CD4-positive, alpha-beta T cell treated with Interleukin-17A for 4 hours (primary cell): ENCODE data around the gene STXBP1.

ENCODE experiments used
- DNase-seq: peaks from one replicate; pipeline ENCODE4 v3.0.0-alpha.2; 2020; ENCODE audit warnings: mixed read lengths

STXBP1 gene

GRCh38 chr9:127694890-127695720 lies 83.0 kb downstream of the STXBP1 start:
- no peak for DNase-seq

GRCh38 chr9:127697575-127697974 lies 85.5 kb downstream of the STXBP1 start:
- DNase-seq: no peak

- no peak for DNase-seq
Measured at GRCh38 chr9:127698386-127698785, 86.3 kb downstream of the STXBP1 start.

- peak; percentile 87 for DNase-seq
Measured at GRCh38 chr9:127698985-127699670, 87.1 kb downstream of the STXBP1 start.

GRCh38 chr9:127700140-127700539 lies 88.1 kb downstream of the STXBP1 start:
- DNase-seq: no peak

- no peak for DNase-seq
Measured at GRCh38 chr9:127700594-127701255, 88.6 kb downstream of the STXBP1 start.

GRCh38 chr9:127703289-127703946 lies 91.3 kb downstream of the STXBP1 start:
- DNase-seq: no peak

GRCh38 chr9:127705577-127706379 lies 93.7 kb downstream of the STXBP1 start:
- no peak for DNase-seq

GRCh38 chr9:127706836-127707241 lies 94.8 kb downstream of the STXBP1 start, which contains the start of gene CFAP157:
Gene CFAP157, plus strand, starts transcription at chr9:127706988. Its CDS starts 44 bp downstream, at chr9:127707032.
- DNase-seq: no peak

- peak; percentile 47 for DNase-seq
Measured at GRCh38 chr9:127707766-127708165, 95.7 kb downstream of the STXBP1 start.

GRCh38 chr9:127708952-127709587 lies 97.0 kb downstream of the STXBP1 start:
- no peak for DNase-seq

GRCh38 chr9:127710204-127710783 lies 98.2 kb downstream of the STXBP1 start:
- no peak for DNase-seq

GRCh38 chr9:127711226-127711701 lies 99.2 kb downstream of the STXBP1 start:
- no peak for DNase-seq

- DNase-seq: no peak
Measured at GRCh38 chr9:127711831-127712274, 99.8 kb downstream of the STXBP1 start.

- DNase-seq: no peak
Measured at GRCh38 chr9:127712371-127712770, 100.3 kb downstream of the STXBP1 start.

GRCh38 chr9:127712867-127713266 lies 100.8 kb downstream of the STXBP1 start:
- no peak for DNase-seq

- no peak for DNase-seq
Measured at GRCh38 chr9:127714020-127714750, 102.1 kb downstream of the STXBP1 start.

- DNase-seq: no peak
Measured at GRCh38 chr9:127714951-127715469, 102.9 kb downstream of the STXBP1 start.

- peak; percentile 99 for DNase-seq
Measured at GRCh38 chr9:127715470-127716337, 103.6 kb downstream of the STXBP1 start, which contains the start of the genes PTRH1 and TTC16. Gene PTRH1, minus strand, starts transcription at chr9:127715663. Its CDS starts 24 bp downstream, at chr9:127715639. Gene TTC16, plus strand, starts transcription at chr9:127716079. Its CDS starts 67 bp downstream, at chr9:127716146.
